Measurements from ENCODE around the gene LSM7. TPM values are rescaled to one million over a fixed set of nuclear protein-coding genes. Genes with fewer than 3 reads are reported as not detected.

The LSM7 gene
- total and polyA plus RNA-seq, 9 of the 15 experiments (the other 6 are each of a cell fraction or from before 2014, with no cell fraction given), result 40.5 to 690 (median 265) TPM

- TF ChIP-seq RAD51 (IDR thresholded peaks at IDR 0.05; ENCODE audit: borderline replicate concordance, low read depth), result no peak
- no peak for TF ChIP-seq ZNF699 (CRISPR knock-in tag; IDR thresholded peaks at IDR 0.05; ENCODE audit: insufficient replicate concordance)
- no peak for TF ChIP-seq XRCC5 (IDR thresholded peaks at IDR 0.05; ENCODE audit: low read depth, low read length)
- TF ChIP-seq KAT2B (IDR thresholded peaks at IDR 0.05; ENCODE audit: low read depth, low read length), result no peak
- no peak for TF ChIP-seq HDGF (IDR thresholded peaks at IDR 0.05)
- TF ChIP-seq ERF (CRISPR knock-in tag; IDR thresholded peaks at IDR 0.05), result no peak
- TF ChIP-seq U2AF2 (optimal IDR thresholded peaks at IDR 0.05; ENCODE audit: low read depth, low read length), result no peak
- TF ChIP-seq ZNF134 (CRISPR knock-in tag; conservative IDR thresholded peaks at IDR 0.05), result no peak
- TF ChIP-seq TAF1 (IDR thresholded peaks at IDR 0.05; ENCODE audit: control insufficient read depth, extremely low read depth, insufficient read depth, low read length, severe bottlenecking), result no peak
- TF ChIP-seq ZNF12 (CRISPR knock-in tag; IDR thresholded peaks at IDR 0.05), result no peak
- no peak for TF ChIP-seq CREB5 (CRISPR knock-in tag; IDR thresholded peaks at IDR 0.05)
- TF ChIP-seq XRCC4 (IDR thresholded peaks at IDR 0.05; ENCODE audit: extremely low read depth, insufficient read depth, insufficient read length), result no peak
- no peak for TF ChIP-seq RFX1 (IDR thresholded peaks at IDR 0.05)
- no peak for TF ChIP-seq NFIC (IDR thresholded peaks at IDR 0.05)
- no peak for TF ChIP-seq ZNF3 (CRISPR knock-in tag; IDR thresholded peaks at IDR 0.05)
- TF ChIP-seq HMBOX1 (IDR thresholded peaks at IDR 0.05), result no peak
- TF ChIP-seq ETV6 (IDR thresholded peaks at IDR 0.05; ENCODE audit: borderline replicate concordance in 1 of 2, low read depth in 2 of 2, low read length in 1 of 2), result peak in 1 of 2 experiments; percentile 20; a peak in 1 of 4 replicates
- TF ChIP-seq ETV6 (CRISPR knock-in tag; IDR thresholded peaks at IDR 0.05; ENCODE audit: borderline replicate concordance), result no peak
- no peak for TF ChIP-seq HNRNPL (IDR thresholded peaks at IDR 0.05; ENCODE audit: low read depth, low read length)
- TF ChIP-seq ARID1B (IDR thresholded peaks at IDR 0.05), result no peak
- no peak for TF ChIP-seq ZNF41 (CRISPR knock-in tag; conservative IDR thresholded peaks at IDR 0.05)
- no peak for TF ChIP-seq DMBX1 (CRISPR knock-in tag; IDR thresholded peaks at IDR 0.05; ENCODE audit: borderline replicate concordance)
- no peak for TF ChIP-seq HOMEZ (CRISPR knock-in tag; IDR thresholded peaks at IDR 0.05)
- TF ChIP-seq KLF1 (tag; IDR thresholded peaks at IDR 0.05), result no peak
- no peak for TF ChIP-seq MEIS2 (IDR thresholded peaks at IDR 0.05; ENCODE audit: partially characterized antibody)
- TF ChIP-seq SPI1 (IDR thresholded peaks at IDR 0.05; ENCODE audit: borderline replicate concordance, low read depth, low read length), result peak; percentile 66; the same call in 1 of the 2 replicates
Observed at GRCh38 chr19:2282062-2282861, 46.1 kb downstream of the LSM7 start, which contains the start of gene PEAK3 (continued).

All from K562 (cell line).